Omental fat pad (tissue), 4 donors: ENCODE data around the gene RETN. TPM values are rescaled to one million over a fixed set of nuclear protein-coding genes. Genes with fewer than 3 reads are reported as not detected.
"Not testable (repeated sequence)": the region's sequence is repeated elsewhere in the genome, so short reads cannot be mapped to it uniquely, and the experiment has no call there.

Source experiments
- ATAC-seq: fragments of 150-250 bp; one replicate; pipeline ENCODE4 v1.9.1; 2016; ENCODE audit warnings: mild to moderate bottlenecking, moderate library complexity; ENCODE audit not compliant: low FRiP score
- DNase-seq: peaks from one replicate; pipeline ENCODE4 v3.0.0-alpha.2; 2019; ENCODE audit warnings: low spot score
- total RNA-seq, 4 donors: library from RNA; depleted of rRNA; stranded (reverse); fragments of >200 nt; gene quantifications; one replicate each; pipeline ENCODE4 v1.1.0, GENCODE V29; 2016
- TF ChIP-seq, protein P1 (sequence below), 3 donors: fragments of 450-650 bp; IDR thresholded peaks; one replicate each; pipeline ENCODE4 v1.5.1; 2016 to 2017; ENCODE audit warnings: antibody characterized with exemption in 3 of 3, mild to moderate bottlenecking in 3 of 3, moderate library complexity in 2 of 3

The RETN gene
- total RNA-seq, 4 donors from 2014 or later = 1.6 TPM; not detected in 3

DNA sequence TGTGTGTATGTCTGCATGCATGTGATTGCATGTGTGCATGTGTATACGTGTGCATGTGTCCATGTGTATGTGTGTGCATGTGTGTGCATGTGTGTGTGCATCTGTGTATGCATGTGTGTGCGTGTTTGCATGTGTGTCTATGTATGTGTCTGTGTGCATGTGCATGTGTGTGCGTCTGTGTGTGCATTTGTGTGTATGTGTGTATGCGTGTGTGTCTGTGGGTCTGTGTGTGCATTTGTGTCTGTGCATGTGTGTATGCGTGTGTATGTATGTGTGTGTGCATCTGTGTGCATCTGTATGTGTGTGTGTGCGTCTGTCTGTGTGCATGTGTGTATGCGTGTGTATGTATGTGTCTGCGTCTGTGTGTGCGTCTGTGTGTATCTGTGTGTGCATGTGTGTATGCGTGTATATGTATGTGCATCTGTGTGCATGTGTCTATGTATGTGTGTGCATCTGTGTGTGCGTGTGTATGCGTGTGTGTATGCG is 28.9 kb upstream of the RETN start:
- TF ChIP-seq, protein P1, sequence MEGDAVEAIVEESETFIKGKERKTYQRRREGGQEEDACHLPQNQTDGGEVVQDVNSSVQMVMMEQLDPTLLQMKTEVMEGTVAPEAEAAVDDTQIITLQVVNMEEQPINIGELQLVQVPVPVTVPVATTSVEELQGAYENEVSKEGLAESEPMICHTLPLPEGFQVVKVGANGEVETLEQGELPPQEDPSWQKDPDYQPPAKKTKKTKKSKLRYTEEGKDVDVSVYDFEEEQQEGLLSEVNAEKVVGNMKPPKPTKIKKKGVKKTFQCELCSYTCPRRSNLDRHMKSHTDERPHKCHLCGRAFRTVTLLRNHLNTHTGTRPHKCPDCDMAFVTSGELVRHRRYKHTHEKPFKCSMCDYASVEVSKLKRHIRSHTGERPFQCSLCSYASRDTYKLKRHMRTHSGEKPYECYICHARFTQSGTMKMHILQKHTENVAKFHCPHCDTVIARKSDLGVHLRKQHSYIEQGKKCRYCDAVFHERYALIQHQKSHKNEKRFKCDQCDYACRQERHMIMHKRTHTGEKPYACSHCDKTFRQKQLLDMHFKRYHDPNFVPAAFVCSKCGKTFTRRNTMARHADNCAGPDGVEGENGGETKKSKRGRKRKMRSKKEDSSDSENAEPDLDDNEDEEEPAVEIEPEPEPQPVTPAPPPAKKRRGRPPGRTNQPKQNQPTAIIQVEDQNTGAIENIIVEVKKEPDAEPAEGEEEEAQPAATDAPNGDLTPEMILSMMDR (IDR thresholded peaks at IDR 0.05) = no peak
- no peak for DNase-seq
- no peak for ATAC-seq

DNA sequence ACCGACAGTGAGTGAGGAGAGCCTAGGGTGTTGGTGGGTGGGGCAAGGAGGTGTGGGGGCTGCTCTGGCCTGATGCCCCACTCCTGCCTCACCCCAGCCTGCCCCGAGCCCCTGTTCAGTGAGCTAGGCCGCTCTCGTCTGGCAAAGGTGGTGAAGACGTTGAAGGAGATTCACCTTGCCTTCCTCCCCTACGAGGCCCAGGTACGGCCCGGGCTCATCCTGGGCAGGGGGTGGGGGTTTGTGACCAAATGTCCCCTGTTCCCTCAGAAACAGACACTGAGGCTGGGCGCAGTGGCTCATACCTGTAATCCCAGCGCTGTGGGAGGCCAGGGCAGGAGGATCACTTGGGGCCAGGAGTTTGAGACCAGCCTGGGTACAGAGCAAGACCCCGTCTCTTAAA is 28.0 kb upstream of the RETN start:
- DNase-seq = no peak
- ATAC-seq = no peak
- TF ChIP-seq, protein P1 (IDR thresholded peaks at IDR 0.05) = no peak

DNA sequence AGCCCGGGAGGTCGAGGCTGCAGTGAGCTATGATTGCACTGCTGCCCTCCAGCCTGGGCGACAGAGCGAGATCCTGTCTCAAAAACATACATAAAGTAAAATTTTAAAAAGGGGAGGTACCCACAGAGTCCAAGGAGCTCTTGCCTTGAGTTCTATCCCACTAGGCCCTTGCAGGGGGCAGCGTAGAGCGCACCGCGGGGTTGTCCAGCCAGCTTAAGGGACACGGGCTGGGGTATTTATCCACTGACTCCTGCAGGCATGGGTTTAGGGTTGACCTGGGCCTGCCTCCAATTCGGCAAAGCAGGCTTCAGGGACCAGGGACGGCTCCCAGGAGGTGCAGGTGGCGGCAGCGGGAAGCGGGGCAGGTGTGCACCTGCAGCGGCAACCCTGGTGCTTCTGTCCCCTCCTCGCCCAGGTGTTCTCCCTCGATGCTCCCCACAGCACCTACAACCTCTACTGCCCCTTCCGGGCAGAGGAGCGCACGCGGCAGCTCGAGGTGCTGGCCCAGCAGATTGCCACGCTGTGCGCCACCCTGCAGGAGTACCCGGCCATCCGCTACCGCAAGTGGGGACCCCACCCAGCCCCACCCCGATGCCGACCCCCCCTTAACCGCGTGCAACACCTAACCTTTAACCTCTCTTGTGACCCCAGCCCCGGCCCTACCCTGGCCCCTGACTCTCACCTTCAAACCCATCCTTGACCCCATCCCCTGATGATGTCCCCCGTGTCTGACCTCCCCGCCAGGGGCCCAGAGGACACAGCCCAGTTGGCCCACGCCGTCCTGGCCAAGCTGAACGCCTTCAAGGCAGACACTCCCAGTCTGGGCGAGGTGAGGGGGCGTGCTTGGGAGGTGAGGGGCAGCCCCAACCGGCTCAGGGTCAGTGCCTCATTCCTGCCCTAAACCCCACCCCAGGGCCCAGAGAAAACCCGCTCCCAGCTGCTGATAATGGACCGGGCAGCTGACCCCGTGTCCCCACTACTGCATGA is 27.3 kb upstream of the RETN start:
- TF ChIP-seq, protein P1 (IDR thresholded peaks at IDR 0.05) = no peak
- DNase-seq (no peak), ATAC-seq (no peak)

DNA sequence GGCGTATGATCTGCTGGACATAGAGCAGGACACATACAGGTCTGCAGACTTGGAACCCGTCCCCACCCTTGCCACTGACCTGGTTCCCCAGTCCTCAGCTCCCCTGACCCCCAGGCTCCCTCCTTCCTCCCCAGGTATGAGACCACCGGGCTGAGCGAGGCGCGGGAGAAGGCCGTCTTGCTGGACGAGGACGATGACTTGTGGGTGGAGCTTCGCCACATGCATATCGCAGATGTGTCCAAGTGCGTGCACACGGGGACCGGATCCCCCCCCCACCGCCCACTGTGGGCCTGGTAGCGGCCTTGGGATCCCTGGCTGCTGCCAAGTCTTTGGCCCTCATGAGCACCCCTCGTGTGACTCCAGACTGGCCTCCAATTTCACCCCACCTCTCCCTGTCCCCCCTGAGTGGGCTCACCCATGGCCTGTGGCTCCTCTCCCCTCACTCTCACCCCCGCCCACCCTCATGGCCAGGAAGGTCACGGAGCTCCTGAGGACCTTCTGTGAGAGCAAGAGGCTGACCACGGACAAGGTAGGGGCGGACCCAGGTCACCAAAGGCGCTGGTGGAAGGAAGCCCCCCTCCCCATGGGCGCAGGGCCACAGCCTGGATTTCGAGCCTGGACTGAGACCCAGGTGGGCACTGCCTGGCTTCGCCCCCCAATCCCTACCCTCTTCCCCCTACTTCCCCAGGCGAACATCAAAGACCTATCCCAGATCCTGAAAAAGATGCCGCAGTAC is 26.4 kb upstream of the RETN start:
- TF ChIP-seq, protein P1 (IDR thresholded peaks at IDR 0.05) = no peak
- ATAC-seq = no peak
- DNase-seq = no peak

DNA sequence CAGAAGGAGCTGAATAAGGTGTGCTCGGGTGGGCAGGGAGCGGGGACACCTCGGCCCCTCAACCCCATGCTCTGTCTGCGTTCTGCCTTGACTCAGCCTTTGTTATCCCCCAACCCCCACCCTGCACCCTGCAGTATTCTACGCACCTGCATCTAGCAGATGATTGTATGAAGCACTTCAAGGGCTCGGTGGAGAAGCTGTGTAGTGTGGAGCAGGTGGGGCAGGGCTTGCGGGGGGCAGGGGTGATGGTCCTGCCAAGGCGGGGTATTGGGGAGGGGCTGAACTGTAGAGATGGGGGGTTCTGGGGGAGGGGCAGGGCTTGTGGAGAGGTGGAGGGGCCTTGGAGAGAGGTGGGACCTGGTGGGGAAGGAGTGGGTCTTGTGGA is 25.8 kb upstream of the RETN start:
- TF ChIP-seq, protein P1 (IDR thresholded peaks at IDR 0.05) = no peak
- DNase-seq = no peak
- no peak for ATAC-seq

DNA sequence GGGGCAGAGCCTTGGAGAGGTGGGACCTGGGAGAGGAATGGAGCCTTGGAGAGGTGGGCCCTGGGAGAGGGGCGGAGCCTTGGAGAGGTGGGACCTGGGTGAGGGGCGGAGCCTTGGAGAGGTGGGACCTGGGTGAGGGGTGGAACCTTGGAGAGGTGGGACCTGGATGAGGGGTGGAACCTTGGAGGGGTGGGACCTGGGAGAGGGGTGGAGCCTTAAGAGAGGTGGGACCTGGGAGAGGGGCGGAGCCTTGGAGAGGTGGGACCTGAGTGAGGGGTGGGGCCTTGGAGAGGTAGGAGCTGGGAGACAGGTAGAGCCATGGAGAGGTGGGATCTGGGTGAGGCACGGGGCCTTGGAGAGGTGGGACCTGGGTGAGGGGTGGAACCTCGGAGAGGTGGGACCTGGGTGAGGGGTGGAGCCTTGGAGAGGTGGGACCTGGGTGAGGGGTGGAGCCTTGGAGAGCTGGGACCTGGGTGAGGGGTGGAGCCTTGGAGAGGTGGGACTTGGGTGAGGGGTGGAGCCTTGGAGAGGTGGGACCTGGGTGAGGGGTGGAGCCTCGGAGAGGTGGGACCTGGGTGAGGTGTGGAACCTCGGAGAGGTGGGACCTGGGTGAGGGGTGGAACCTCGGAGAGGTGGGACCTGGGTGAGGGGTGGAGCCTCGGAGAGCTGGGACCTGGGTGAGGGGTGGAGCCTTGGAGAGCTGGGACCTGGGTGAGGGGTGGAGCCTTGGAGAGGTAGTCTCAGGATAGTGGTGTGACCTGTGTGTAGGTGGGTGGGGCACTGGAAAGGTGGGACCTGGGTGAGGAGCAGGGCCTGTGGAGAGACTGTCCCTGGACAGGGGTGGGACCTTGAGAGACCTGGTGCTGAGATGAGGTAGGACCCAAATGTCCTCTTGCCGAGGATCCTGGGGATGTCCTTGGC is 25.0 kb upstream of the RETN start:
- not testable (repeated sequence) for DNase-seq, ATAC-seq

DNA sequence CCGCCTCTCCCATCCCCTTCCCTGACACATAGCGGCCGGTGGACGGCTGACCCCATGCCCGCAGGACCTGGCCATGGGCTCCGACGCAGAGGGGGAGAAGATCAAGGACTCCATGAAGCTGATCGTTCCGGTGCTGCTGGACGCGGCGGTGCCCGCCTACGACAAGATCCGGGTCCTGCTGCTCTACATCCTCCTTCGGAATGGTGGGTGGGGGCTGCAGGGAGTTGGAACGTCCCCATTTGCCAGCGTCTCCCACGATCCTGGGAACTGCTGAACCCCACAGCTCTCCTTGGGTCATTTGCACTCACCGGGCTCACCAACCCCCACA is 24.3 kb upstream of the RETN start:
- ATAC-seq (no peak), DNase-seq (no peak)
- TF ChIP-seq, protein P1 (IDR thresholded peaks at IDR 0.05) = no peak
